Astrocyte (in vitro differentiated cells and primary cell): ENCODE data around the gene SH2D4B. TPM values are rescaled to one million over a fixed set of nuclear protein-coding genes. Genes with fewer than 3 reads are reported as not detected.

ENCODE experiments used
- DNase-seq: peaks from one replicate; pipeline ENCODE4 v3.0.0-alpha.2; 2010; ENCODE audit warnings: low read depth
- FAIRE-seq: peaks from 2 replicates; lab custom pipeline; 2011; peaks lifted over from hg19 to GRCh38; lab: Jason Lieb, UNC
- H2AFZ ChIP-seq: 2 replicates; pipeline ENCODE4 v1.6.0; 2012; ENCODE audit warnings: low read depth, low read length, inconsistent platforms
- H3K27ac ChIP-seq: 2 replicates; pipeline ENCODE4 v1.5.1; 2011; ENCODE audit warnings: low read depth, low read length, inconsistent platforms
- H3K27me3 ChIP-seq: 2 replicates; pipeline ENCODE4 v1.6.0; 2011; ENCODE audit warnings: low read length, inconsistent platforms; ENCODE audit not compliant: insufficient read depth
- H3K36me3 ChIP-seq: 2 replicates; pipeline ENCODE4 v1.5.1; 2011; ENCODE audit warnings: low read length, inconsistent platforms; ENCODE audit not compliant: insufficient read depth
- H3K4me1 ChIP-seq: 2 replicates; pipeline ENCODE4 v1.5.1; 2011; ENCODE audit warnings: low read length, inconsistent platforms; ENCODE audit not compliant: insufficient read depth
- H3K4me2 ChIP-seq: 2 replicates; pipeline ENCODE4 v1.6.0; 2012; ENCODE audit warnings: low read length, inconsistent platforms
- H3K4me3 ChIP-seq: 2 replicates; pipeline ENCODE4 v1.5.1; 2011; ENCODE audit warnings: low read depth, mild to moderate bottlenecking, low read length, inconsistent platforms; ENCODE audit not compliant: insufficient read depth
- H3K79me2 ChIP-seq: 2 replicates; pipeline ENCODE4 v1.6.0; 2012; ENCODE audit warnings: mild to moderate bottlenecking, low read length, inconsistent platforms; ENCODE audit not compliant: insufficient read depth
- H3K9ac ChIP-seq: 2 replicates; pipeline ENCODE4 v1.6.0; 2012; ENCODE audit warnings: mild to moderate bottlenecking, low read length, inconsistent platforms
- H3K9me3 ChIP-seq: 2 replicates; pipeline ENCODE4 v1.5.1; 2012; ENCODE audit warnings: low read depth, mild to moderate bottlenecking, low read length, inconsistent platforms; ENCODE audit not compliant: insufficient read depth
- H4K20me1 ChIP-seq: 2 replicates; pipeline ENCODE4 v1.6.0; 2012; ENCODE audit warnings: low read length, inconsistent platforms; ENCODE audit not compliant: insufficient read depth
- H3K27ac Mint-ChIP-seq: one replicate; pipeline ENCODE4 v1.8.0; 2021; ENCODE audit warnings: mild to moderate bottlenecking, mixed read lengths; ENCODE audit not compliant: unreplicated experiment
- H3K27me3 Mint-ChIP-seq: one replicate; pipeline ENCODE4 v1.8.0; 2021; ENCODE audit warnings: low read depth, mixed read lengths; ENCODE audit not compliant: unreplicated experiment
- H3K36me3 Mint-ChIP-seq: one replicate; pipeline ENCODE4 v1.8.0; 2021; ENCODE audit warnings: low read depth, mixed read lengths; ENCODE audit not compliant: unreplicated experiment
- H3K4me1 Mint-ChIP-seq: one replicate; pipeline ENCODE4 v1.8.0; 2021; ENCODE audit warnings: low read depth, mixed read lengths; ENCODE audit not compliant: unreplicated experiment
- H3K4me3 Mint-ChIP-seq: one replicate; pipeline ENCODE4 v1.8.0; 2021; ENCODE audit warnings: mild to moderate bottlenecking, moderate library complexity, mixed read lengths; ENCODE audit not compliant: unreplicated experiment
- H3K9me3 Mint-ChIP-seq: one replicate; pipeline ENCODE4 v1.8.0; 2021; ENCODE audit warnings: mild to moderate bottlenecking, mixed read lengths; ENCODE audit not compliant: unreplicated experiment
- EZH2 ChIP-seq: IDR thresholded peaks from 2 replicates; pipeline ENCODE4 v1.6.1; 2012; ENCODE audit warnings: mild to moderate bottlenecking, low read length, inconsistent platforms; ENCODE audit not compliant: insufficient read depth
- total RNA-seq: library from RNA; stranded (reverse); gene quantifications from 2 replicates; pipeline ENCODE4 v1.2.1, GENCODE V29; 2021
- TF ChIP-seq, protein P1 (sequence below): IDR thresholded peaks from 2 replicates; pipeline ENCODE4 v1.5.1; 2011; ENCODE audit warnings: low read depth, mild to moderate bottlenecking, inconsistent platforms, low read length, moderate library complexity; ENCODE audit not compliant: insufficient read depth

The SH2D4B gene
- total RNA-seq, 1 donor from 2014 or later, result 0.07 TPM

DNA sequence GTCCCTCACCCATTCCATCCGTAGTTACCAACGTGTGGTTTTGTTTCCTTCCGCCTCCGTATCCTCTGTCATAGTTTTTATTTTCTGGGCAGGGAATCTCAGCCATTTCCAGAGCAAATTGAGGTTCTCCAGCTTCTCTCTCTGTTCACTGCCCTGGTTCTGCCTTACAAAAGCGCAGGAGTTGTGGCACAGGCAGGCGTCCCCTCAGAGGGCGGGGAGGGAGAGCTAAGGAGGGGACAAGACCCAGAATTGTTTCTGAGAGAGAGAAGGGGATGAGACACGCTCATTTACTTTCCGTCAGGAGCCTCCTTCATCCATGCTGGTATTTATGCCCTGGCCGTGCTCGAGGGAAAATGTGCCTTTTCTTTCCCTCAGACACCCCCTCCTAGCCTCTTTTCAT is 71.0 kb downstream of the SH2D4B start:
- Mint-ChIP-seq H3K4me1 (no peaks in the 10 kb centered on the region), H3K27ac (no peak overlapping the region), H3K9me3 (peaks cover 2% of the 10 kb centered on the region), H3K36me3 (no peaks in the 10 kb centered on the region), H3K4me3 (no peak overlapping the region), H3K27me3 (peaks cover 30% of the 10 kb centered on the region)
- Histone ChIP-seq H4K20me1 (no peaks in the 10 kb centered on the region), H3K27me3 (no peaks in the 10 kb centered on the region), H3K4me2 (no peak overlapping the region), H3K79me2 (no peaks in the 10 kb centered on the region), H3K4me1 (no peaks in the 10 kb centered on the region), H2AFZ (no peak overlapping the region), H3K36me3 (no peaks in the 10 kb centered on the region), H3K27ac (no peak overlapping the region), H3K9me3 (no peaks in the 10 kb centered on the region), H3K4me3 (no peak overlapping the region), H3K9ac (no peak overlapping the region)
- TF ChIP-seq EZH2, result no peak
- TF ChIP-seq, protein P1, sequence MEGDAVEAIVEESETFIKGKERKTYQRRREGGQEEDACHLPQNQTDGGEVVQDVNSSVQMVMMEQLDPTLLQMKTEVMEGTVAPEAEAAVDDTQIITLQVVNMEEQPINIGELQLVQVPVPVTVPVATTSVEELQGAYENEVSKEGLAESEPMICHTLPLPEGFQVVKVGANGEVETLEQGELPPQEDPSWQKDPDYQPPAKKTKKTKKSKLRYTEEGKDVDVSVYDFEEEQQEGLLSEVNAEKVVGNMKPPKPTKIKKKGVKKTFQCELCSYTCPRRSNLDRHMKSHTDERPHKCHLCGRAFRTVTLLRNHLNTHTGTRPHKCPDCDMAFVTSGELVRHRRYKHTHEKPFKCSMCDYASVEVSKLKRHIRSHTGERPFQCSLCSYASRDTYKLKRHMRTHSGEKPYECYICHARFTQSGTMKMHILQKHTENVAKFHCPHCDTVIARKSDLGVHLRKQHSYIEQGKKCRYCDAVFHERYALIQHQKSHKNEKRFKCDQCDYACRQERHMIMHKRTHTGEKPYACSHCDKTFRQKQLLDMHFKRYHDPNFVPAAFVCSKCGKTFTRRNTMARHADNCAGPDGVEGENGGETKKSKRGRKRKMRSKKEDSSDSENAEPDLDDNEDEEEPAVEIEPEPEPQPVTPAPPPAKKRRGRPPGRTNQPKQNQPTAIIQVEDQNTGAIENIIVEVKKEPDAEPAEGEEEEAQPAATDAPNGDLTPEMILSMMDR, result no peak
- no peak for FAIRE-seq
- no peak for DNase-seq

DNA sequence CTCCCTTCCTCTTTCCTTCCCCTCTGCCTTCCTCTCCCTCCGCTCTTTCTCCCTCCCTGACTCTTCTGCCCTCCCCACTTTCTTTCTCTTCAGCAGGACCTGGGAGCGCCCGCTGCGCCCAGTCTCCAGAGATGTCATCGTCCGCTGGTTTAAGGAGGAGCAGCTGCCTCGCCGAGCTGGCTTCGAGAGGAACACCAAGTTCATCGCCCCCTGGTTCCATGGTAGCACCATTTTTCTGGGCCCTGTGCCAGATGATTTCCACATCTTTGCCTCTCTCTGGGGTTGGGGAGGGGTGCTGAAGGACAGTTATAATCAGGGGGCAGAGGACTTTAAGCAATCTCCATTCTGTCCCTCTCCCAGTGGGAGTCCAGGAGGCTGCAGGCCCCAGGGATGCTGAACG is 71.6 kb downstream of the SH2D4B start:
- Histone ChIP-seq H3K9ac (no peak overlapping the region), H3K4me3 (no peak overlapping the region), H2AFZ (no peak overlapping the region), H3K36me3 (no peaks in the 10 kb centered on the region), H3K79me2 (no peaks in the 10 kb centered on the region), H4K20me1 (no peaks in the 10 kb centered on the region), H3K9me3 (no peaks in the 10 kb centered on the region), H3K27ac (no peak overlapping the region), H3K4me1 (no peaks in the 10 kb centered on the region), H3K4me2 (no peak overlapping the region), H3K27me3 (no peaks in the 10 kb centered on the region)
- TF ChIP-seq, protein P1, result no peak
- TF ChIP-seq EZH2, result no peak
- H3K9me3 Mint-ChIP-seq, result peaks cover 7% of the 10 kb centered on the region
- H3K4me1 Mint-ChIP-seq, result no peaks in the 10 kb centered on the region
- no peak for DNase-seq
- no peak overlapping the region for H3K27ac Mint-ChIP-seq
- H3K36me3 Mint-ChIP-seq, result no peaks in the 10 kb centered on the region
- H3K27me3 Mint-ChIP-seq, result peaks cover 30% of the 10 kb centered on the region
- FAIRE-seq, result no peak
- no peak overlapping the region for H3K4me3 Mint-ChIP-seq

- Histone ChIP-seq H3K36me3 (no peaks in the 10 kb centered on the region), H2AFZ (no peak overlapping the region), H3K4me3 (no peak overlapping the region), H4K20me1 (no peaks in the 10 kb centered on the region), H3K79me2 (no peaks in the 10 kb centered on the region), H3K9me3 (no peaks in the 10 kb centered on the region), H3K4me1 (no peaks in the 10 kb centered on the region), H3K4me2 (no peak overlapping the region), H3K27ac (no peak overlapping the region), H3K27me3 (peaks cover 2% of the 10 kb centered on the region), H3K9ac (no peak overlapping the region)
- H3K4me3 Mint-ChIP-seq, result no peak overlapping the region
- no peak overlapping the region for H3K27ac Mint-ChIP-seq
- peaks cover 28% of the 10 kb centered on the region for H3K27me3 Mint-ChIP-seq
- H3K36me3 Mint-ChIP-seq, result no peaks in the 10 kb centered on the region
- FAIRE-seq (no peak), DNase-seq (no peak)
- no peaks in the 10 kb centered on the region for H3K4me1 Mint-ChIP-seq
- H3K9me3 Mint-ChIP-seq, result peaks cover 9% of the 10 kb centered on the region
- TF ChIP-seq, protein P1, result no peak
- TF ChIP-seq EZH2, result no peak
These were observed 73.9 kb downstream of the SH2D4B start for GRCh38 chr10:80611481-80612185.
